NCI-H748 treated with DMSO at 0.1 percent for 48 hours (cell line): ENCODE results near the gene SIX5.
A peak's percentile ranks its signal among the peaks of the same experiment; 100 is the strongest.

ENCODE experiments used
- DNase-seq: peaks from one replicate; lab custom pipeline; 2025; lab: John Stamatoyannopoulos, UW

SIX5 gene

DNA sequence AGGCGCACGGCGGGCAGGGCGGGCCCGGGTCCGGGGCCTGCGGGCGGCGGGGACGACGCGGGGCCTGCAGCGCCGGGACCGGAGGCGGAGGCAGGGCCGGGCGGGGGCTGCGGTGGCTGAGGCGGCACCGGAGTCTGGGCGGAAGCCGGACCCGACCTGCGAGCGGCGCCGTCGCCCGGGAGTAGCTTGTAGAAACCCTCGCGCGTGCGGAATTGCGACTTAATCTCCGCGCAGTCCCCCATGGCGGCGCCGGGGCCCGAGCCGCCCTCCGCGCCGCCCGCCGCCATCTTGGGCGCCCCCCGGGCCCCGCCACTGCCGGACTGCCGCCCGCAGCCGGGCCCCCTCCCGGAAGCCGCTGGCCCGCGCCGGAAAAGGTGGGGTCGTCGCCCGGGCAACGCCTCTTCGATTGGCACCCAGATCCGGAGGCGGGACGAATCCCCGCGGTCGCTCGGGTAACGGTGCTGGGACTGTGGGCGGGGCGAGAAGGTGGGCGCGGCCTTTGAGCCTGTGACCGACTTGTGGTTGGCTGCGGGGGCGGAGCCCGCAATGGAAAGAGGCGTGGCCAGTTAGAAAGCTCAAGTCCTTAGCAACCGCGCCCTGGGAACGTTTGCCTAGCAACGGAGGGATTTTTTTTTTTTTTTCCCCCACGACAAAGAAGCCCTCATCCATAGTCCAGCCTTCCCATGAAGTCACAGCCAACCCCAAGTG, 23.6 kb upstream of the SIX5 start, which contains the start of gene DMWD:
DMWD (minus strand) TSS at position 376 of the 708 bp plus-strand sequence; CDS start at position 287, 89 bp downstream.
- DNase-seq = peak; percentile 99

DNA sequence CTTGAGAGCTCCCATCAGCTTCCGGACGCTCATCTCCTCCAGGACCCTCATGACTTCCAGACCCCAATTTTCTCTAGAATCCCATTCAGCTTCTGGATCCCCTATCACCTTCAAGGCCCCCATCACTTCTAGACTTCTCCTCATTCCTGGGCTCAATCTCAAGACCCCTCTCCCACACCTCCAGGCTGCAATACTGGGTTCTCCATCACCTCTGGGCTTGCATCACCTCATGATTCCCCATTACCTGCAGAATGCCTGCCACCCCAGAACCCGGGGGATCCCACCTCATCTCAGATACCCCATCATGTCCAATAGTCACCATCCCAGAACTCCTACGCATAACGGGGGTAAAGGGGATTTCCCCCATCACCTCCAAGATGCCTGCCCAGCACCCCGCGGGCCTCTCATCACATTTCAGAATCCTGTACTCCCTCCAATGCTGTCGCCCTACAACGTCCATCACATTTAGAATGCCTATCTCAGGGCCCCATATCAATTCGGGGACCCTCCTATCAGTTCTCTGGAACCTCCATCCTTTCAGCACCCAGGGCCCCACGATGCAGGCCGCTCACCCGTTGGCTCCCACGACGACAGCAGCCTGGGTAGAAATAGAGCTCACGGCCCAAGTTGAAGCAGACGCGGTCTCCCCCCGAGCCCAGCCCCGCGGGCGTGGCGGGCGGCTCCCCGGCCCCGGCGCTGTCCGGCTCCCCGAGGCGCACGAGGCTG, 22.9 kb upstream of the SIX5 start:
- DNase-seq = no peak

DNA sequence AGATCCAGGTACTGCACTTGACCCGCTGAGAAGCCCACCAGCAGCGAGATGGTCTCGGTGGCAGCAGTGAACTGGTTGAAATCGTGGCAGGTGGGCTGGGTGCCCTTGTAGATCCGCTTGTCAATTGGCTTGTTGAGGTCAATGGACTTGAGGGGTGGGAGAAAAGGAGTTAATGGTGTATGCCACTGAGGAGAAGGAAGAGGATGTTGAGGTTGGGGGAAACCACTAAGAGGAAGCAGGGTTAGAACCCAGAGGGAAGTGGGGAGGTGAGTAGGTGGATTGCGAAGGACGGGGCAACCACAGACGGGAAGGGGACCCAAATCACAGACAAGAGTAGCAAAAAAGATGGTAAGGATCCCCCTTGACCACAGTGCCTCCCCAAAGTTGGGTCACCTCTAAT, 21.9 kb upstream of the SIX5 start:
- DNase-seq = no peak

DNA sequence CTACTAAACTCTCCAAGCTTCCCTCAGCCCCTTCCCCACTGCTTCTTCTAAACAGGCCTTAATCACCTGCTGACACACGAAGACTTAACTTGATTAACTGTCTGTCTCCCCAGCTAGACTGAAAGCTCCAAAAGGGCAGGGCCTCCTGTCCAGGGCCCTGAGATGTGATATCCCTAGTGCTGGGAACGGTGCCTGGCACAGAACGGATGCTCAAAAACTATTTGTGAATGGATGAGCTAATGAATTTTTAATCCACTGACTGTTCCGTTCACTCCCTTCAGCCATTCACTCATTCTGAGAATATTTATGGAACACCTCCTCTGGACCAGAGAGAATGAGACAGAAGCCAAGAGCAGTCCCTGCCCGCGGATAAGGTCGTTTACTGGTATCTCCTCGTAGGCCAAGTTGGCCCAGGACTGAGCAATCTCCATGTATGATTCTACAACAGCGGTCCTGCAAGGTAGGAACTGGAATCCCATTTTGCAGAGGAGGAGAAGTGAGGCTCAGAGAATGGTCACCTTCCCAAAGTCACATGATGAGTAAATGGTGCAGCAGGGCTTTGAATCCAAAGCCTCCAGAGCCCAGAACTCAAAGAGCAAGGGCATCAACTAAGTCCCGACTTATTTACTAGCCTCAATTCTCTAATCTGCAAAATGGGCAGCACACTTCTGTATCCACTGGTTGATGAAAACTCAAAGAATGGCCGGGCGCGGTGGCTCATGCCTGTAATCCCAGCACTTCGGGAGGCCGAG, 20.2 kb upstream of the SIX5 start:
- DNase-seq = no peak

DNA sequence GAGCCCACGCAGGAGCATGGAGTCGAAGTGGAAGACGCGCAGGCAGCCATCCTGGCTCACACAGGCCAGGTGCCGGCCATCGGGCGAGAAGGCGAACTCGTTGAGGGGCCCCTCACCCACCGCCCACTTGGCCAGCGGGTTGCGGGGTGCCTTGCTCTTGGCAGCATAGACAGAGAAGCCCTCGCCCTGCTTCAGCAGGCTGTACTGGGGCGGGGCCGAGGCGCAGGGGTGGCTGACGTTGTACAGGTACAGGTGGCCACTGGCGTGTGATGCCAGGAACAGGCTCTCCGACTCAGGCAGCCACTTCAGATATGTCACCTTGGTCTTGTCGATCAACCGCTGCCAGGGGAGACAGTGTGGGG, 17.5 kb upstream of the SIX5 start:
- DNase-seq = no peak

DNA sequence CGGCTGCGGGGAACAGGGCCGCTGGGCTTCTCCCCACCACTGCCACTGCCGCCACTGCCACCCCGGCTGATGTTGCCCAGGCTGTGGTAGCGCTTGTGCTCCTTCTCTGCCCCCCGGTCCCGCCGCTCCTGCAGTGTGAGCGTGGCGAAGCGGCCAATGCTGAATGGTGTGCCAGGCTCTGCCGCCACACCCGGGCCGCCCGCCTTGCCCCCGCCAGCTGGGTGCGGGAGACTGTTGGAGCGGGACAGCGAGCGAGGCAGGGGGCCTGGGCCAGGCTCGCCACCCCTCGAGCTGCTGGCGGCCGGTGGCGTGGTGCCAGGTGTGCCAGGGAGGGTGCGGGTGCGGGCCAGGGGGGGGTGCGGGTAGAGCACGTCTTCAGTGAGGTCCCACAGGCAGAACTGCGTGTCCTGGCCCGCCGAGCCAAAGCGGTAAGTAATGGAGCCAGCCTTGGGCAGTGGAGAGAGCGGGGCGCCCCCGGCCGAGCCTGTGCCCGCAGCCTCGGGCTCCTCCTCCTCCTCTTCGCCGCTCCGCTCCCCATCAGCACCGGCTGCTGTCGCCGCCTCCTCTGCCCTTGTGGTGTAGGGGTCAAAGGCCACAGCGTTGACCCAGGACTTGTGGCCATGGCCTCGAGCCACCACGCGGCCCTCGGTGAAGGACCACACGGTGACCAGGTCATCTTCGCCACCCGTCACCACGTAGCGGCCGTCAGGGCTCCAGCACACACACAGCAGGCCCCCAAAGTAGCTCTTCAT, 16.9 kb upstream of the SIX5 start:
- DNase-seq = no peak

DNA sequence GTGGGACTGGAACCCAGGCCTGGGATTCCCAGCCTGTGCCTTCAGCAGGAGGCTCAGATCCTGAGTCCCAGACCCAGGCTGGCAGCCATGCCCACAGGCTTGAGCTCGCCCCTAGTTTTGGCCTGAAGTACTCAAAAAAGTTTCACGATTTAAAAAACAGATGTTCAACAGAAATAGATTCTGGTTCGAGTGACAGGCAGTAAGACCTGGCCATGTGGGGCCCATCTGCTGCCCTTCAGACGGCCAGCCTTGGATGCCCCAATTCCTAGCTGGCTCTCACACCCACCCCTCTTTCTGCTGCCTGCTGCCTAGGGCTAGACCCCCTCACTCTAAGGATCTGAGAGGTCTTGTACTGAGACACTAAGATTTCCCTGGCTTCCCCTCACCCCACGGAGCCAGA, 16.0 kb upstream of the SIX5 start:
- DNase-seq = no peak

DNA sequence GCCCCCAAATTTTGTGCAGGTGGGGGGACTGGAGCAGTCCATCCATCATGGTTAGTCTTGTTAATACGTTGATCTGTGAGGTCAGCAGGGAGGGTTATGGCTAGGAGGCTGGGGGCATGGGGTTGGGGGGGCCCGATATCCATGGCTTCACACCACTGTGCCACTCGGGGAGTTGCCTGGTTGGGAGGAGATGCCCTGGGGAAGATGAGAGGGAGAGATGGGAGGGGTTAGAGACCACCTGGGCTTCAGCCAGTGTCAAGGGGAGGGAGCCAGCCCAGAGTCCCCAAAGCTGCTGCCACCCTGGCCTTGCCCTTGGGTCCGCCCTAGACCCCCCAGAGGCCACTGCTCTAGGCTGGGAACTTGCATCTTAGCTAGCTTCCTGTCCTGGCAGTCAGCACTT, 15.0 kb upstream of the SIX5 start:
- DNase-seq = no peak

DNA sequence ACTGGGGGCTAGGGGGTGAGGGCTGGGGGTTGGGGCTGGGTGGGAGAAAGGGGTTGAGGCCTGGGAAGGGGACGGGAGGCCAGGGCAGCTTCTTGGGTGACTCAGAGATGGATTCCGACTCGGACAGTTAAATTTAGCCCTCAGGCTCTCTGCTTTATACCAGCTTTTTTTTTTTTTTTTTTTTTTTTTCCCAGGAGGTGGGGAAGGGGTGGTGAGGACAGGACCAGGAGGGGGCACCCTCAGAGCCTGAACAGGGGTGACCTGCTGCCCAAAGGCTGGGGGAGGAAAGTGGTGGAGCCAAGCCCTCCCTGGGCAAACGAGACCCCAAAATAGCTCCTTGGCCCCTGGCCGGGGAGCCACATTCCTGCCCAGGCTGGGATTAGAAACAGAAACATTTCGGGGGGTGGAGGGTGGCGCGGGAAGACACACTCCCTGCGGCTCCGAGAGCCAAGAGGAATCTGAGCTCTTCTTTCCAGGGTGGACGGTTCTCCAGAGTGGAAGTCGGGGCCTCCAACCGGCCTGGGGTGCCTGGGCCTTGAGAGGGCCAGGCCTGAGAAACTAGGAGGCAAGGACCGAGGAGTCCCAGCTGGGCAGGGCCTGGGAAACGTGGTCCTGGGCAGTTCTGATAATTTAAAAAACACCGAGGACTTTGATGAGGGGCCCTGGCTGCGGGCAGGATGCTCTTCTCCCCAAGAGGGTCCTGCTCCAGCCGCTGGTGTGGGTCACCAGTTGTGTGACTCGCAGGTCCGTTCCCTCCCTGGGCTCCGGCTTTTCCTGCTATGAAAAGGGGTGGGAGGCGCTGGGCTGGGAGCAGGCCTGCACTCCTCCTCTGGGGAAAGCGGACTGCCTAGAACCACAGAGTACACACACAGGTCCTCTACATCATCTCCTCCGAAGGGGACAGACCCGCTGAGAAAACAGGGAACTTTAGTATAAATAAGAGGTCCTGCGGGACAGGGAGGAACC, 14.1 kb upstream of the SIX5 start:
- DNase-seq = no peak

DNA sequence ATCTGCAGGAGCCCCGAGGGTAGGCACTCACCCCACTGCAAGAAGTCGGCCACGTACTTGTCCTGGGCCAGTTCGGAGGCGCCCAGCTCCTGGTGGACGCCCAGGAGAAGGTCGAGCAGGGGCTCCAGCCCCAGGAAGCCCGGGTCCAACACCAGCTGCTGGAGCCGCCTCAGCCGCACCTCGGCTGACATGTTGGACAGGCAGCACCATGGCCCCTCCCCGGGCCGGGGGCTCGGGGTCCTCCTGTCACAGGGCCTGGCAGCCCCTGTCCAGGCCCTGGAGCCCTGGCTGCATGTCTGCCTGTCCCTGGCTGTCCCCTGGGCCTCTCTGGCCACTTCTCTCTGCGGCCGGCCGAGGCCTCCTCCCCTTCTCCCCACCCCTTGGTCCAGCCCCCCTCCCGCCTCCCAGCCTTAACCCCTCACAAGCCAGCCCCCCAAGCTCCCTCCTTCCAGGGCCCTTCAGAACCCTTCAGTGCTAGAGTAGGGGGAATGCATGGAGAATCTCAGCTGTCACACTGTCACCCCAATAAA, 13.2 kb upstream of the SIX5 start, which contains the start of gene DMPK:
DMPK (minus strand) TSS at position 329 of the 530 bp plus-strand sequence; CDS start at position 191, 138 bp downstream.
- DNase-seq = no peak

DNA sequence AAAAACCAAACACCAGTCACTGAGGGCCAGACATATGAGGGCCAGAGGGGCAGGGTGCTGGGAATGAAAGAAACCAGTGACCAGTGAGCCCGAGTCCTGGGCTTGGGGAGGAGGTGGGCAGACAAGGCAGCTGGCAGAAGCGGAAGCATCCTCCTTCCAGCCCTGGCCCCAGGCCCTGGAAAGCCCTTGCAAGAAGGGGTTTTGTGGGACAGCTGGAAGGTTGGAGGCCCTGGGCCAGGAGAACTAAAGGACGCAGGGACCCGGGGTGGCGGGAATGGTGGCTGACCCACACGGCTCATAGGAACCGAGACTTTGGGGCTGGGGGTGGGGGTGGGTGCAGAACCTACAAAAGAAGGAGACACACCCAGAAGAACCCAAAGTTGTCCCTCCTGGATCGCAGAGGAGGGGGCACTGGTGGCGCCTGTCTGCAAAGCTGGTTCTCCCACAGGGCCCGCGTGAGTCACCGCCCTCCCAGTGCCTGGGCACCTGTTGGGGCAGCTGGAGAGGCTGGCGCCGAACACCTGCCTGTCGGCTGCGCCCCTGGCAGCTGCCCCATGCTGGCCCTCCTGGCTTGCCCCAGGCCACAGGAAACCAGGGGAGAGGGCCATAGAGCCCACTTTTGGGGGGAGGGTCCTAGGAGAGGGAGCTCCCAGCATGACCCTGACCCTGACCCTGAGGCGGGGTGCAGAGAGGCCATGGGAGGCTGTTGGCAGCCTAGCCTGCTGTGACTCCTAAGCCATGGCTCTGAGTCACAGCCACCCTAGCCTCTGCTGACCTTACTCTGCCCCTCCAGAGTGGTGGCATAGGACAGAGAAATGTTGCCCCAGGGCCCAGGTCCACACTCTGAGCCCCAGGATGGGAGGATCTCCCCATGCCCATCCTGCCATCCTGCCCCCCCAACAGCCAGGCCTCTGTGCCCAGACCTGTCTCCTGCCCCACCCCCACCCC, 12.4 kb upstream of the SIX5 start:
- DNase-seq = no peak

DNA sequence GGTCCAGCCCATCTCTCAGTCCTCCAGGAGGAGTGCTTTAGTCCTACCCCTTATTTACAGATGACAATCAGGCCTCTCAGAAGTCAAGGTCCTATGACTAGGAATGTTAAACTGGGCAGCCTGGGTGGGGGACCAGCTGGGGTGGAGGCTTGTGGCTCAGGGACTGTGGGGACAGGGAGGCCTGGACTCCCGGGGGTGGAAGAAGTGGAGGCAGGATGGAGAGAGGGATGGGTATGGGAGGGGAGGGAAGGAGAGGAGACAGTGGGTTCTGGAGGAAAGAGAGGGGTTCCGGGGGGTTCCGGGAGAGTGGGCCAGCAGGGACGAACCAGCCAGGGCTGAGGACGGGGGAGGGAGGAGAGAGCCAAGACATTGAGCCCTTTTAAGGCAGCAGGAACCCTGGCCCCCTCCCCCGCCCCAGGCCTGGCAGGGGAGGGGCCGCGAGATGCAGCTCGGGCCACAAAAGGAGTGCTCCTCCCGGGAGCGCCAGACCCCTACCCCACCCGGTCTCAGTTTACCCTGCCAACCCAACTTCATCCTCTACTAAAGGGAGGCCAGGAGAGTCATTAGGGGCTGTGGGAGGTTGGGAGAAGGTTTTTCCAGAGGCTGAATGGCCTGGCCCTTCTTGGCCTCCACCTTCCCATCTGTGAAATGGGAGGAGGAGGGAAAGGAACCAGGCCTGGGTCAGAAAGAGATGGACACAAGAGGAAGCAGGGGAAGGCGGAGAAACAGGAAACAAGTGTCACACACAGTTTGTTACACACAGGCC, 11.6 kb upstream of the SIX5 start:
- DNase-seq = no peak

DNA sequence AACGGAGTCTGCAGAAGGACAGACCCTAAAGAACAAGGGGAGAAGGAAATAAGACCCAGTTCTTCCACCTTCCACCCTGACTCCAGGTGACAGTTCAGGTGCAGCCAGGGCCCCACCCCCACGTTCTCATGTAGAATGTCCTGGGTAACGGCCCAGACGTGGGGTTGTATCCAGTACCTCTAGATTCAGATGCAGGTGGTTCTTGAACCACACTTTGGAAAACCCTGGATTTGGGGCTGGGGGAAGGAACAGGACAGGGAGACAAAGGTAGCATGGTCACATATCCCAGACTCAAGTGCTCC, 11.0 kb upstream of the SIX5 start:
- no peak for DNase-seq

DNA sequence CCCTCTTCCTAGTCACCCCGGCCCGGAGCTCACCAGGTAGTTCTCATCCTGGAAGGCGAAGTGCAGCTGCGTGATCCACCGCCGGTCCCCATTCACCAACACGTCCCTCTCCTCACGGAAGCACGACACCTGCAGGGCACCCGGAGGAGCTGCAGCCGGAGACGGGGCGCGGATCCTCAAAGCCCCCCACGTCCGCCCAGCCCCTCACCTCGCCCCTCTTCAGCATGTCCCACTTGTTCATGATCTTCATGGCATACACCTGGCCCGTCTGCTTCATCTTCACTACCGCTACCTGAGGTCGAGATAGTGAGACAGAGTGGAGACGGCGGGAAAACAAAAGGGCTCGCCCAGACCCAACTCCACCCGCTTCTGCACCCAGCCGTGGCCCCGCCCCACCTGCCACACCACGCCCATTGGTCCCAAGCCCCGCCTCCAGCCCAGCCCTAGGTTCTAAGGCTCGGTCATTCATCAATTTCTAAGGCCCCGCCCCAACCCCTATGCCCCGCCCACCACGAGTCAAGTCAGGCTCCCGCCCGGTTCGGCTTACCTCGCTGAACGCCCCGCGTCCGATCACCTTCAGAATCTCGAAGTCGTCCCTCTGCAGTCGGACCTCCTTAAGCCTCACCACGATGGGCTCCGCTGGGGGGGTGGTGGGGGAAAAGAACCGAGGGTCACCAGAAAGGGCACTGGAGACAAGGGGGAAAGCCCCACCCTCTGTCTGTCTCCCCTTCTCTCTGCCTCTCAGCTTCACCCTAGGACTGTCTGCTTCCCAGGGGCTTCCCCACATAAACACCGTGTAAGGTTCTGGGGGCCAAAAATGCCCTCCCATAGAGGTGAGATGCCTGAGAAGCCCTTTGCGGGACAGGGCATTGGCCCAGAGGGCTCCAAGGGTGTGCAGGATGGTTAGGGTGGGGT, 10.4 kb upstream of the SIX5 start:
- peak; percentile 83 for DNase-seq

DNA sequence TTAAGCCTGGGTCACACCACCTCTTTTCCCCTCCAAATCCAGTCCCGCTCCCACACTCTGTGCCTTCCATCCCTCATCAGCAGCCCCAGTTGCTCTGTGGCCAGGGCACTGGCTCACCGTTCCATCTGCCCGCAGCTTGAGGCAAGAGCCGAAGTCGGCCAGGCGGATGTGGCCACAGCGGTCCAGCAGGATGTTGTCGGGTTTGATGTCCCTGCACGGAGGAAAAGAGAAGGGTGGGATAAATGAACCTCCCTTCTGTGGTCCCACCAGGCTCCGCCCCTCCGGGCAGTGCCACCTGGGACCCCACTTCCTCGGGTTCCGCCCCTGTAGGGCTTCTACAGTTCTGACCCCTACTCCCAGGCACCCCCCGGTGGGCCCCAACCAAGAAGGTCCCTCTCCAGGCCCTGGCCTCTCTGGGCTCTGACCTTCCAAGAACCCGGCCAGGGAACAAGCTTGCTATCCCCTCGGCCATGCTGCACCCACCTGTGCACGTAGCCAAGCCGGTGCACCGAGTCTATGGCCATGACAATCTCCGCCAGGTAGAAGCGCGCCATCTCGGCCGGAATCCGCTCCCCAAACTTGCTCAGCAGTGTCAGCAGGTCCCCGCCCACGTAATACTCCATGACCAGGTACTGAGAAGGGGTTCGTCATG, 9.1 kb upstream of the SIX5 start:
- DNase-seq = no peak

DNA sequence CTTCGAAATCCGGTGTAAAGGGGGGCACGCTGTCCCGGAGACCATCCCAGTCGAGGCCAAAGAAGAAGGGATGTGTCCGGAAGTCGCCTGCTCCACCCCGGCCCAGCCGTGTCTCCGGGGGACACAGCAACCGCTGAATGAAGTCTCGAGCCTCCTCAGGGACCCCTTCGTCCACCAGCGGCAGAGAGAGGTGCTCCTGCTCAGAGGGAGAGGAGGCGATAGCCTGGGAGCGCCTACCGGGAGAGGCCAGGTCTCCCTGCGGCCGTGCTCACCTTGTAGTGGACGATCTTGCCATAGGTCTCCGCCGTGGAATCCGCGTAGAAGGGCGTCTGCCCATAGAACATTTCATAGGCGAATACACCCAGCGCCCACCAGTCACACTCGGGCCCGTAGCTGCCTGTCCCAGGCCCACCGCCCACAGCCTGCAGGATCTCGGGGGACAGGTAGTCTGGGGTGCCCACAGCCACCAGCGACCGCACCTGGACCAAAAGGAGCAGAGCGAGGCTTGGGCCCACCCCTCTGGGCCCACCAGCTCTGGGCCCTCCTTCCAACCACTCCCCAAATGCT, 8.4 kb upstream of the SIX5 start:
- no peak for DNase-seq

DNA sequence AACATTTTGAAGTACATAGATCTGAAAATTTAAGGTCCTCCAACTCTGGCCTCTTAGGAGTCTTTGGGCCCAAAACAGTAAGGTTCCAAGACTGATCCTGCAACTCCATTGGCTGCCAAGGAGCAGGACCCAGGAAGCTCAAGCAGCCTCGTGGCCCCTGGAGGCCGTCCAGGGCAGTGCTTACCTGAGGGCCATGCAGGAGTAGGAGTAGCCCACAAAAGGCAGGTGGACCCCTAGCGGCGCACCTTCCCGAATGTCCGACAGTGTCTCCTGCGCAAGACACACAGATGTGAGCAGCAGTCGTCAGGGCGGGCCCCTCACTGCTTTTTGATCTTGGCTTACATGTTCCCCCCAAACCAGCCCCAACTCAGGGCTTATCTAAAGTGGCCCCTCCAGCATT, 5.7 kb upstream of the SIX5 start:
- DNase-seq = no peak
